DMS153 treated with DMSO at 0.1 percent for 48 hours (cell line): ENCODE data around the gene NLGN4Y.

ENCODE experiments used
- DNase-seq: peaks from one replicate; lab custom pipeline; 2025; ENCODE audit not compliant: unreplicated experiment; lab: John Stamatoyannopoulos, UW

Gene NLGN4Y

DNA sequence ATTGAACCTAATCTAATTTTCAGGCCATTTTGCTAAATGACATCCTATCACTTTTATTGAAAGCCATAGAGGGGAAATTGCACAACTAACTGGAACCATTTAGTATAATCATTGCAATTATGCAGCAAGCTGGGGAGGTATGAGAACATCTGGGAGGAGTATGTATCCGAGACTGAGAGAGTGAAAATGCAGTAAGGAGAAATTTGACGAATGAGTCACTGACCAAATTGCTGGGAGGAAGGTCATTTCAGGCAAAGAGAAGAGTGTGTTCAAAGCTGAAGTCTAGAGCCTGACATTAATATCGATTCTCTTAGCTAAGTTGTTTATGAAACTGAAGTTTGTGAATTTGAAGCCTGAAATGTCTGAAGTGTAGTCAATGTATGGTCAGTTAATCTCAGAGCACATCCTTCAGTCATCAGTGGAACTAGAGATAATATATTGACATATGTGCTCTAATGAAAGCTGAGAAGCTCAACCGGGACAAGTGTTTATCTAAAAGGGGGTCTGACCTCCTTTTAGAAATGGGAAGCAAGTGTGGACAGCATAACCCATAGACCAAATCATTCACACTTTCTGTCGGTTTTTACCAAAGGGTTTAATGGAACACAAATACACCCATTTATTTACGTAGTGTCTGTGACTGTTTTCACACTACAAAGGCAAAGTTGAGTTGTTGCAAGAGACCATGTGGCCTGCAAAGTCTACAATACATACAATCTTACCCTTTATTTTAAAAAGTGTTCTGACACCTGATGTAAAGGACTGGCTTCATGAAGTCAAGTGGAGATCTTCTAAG is 120.0 kb downstream of the NLGN4Y start:
- no peak for DNase-seq

DNA sequence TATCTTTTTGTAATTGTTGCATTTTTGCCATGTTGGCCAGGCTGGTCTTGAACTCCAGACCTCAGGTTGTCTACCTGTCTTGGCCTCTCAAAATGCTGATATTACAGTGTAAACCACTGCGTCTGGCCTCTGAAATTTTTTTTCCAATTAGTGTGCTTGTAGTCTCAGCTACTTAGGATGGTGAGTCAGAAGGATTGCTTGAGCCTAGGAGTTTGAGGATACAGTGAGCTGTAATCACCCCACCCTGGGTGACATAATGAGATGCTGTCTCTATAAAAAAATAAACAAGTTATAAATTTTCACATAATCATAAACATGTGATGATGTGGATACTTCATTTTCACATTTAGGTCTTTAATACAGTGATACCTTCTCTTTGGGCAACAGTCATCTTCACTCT is 154.9 kb downstream of the NLGN4Y start:
- no peak for DNase-seq

DNA sequence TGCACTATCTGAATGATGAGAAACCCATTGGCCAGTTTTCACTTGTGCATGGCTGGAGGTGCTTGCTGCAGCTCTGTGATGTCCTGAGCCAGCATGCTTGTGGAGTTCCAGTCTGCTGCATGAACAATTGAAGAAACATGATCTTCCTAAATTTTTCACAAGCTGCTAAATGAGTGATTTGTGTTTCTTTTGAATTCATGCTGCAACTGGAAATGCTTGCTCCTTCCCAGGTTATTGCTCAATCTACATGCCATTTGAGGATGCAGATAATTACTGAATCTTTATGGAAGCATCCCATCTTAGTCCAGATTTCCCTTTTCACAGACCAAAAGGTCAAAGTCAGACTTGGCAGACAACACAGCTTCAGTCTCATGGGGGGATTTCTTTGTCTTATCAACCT is 170.2 kb downstream of the NLGN4Y start:
- DNase-seq, result no peak

DNA sequence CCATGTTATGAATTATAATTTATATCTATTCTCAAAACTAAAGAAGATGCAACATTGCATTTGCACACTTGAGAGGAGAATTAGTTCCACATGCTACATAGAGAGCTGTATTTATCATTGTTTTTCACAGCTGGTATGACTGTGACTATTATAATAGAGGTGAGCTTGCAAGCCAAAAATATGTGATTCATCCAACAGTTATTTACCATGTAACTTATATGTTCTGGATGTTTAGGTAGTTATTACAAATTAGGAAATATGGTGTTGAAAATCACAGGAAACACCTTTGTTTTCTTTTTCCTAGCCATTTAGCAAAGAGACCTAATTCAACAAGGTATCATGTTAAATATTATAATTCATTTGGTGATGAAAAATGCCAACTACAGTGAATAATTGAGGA is 183.8 kb downstream of the NLGN4Y start:
- no peak for DNase-seq

DNA sequence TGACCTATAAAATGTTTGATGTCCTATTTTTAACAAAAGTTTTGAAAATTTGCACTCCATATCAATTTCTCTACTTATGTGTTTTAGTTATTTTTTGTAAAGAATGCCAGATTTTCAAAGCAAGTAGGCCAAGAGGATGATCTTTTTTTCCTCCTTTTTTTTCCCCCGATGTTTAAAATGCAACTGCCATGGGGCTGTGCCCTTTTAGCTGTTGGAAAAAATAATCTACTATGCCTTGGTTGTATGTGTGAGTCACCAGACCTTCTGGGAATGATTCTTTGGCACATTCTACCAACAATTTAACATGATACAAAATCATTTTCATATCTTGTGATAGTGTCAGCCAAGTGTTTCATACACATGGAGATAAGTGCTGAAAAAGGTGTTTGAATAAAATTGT is 217.3 kb downstream of the NLGN4Y start:
- no peak for DNase-seq

DNA sequence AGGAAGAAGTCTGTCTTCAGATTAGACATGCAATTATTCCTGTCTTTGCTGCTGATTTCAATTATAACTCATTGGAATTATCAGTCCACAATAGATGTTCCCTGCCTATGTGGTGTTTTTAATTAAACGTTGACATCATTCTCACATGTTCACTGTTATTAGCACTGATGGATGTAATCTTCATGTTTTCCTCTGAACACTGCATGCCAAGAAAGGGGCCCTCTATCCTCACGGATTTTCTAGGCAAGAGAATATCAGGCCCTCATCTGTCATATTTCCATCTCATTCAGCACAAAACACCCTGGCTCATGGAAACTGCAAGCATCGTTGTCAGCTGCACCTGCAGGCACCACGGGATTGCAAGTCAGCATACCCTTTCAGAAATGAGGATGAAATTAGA is 224.0 kb downstream of the NLGN4Y start:
- DNase-seq, result no peak

DNA sequence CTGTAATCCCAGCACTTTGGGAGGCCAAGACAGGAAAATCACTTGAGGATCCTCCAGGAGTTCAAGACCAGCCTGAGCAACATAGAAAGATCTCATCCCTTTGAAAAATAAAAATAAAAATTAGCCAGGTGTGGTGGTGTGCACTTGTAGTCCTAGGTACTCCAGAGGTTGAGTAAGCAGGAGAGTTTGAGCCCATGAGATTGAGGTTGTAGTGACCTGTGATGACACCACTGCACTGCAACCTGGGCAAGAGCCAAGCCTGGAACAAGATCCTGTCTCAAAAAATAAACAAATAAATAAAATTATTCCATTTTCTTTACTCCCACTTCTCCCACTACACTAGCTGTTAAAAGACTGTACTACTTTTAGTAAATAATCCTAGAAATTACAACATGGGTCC is 231.2 kb downstream of the NLGN4Y start:
- no peak for DNase-seq

DNA sequence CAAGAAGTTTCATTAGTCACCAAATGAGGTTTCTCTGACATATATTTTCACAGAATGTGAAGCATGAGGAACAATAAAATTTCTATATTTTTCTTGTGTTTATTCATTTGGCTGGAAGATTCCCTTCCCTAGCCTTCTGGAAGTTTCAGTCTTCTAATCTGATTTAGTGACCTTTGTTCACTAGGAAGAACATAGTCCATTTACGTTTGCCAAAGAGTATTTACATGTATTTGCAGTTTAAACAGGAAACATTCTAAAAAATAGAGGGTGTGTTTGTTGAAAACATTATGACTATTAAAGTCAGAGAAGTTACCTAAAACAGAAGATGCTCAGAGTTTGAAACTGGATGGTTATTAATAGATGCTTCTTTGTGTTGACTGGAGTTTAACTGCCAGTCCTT is 238.6 kb downstream of the NLGN4Y start:
- no peak for DNase-seq

DNA sequence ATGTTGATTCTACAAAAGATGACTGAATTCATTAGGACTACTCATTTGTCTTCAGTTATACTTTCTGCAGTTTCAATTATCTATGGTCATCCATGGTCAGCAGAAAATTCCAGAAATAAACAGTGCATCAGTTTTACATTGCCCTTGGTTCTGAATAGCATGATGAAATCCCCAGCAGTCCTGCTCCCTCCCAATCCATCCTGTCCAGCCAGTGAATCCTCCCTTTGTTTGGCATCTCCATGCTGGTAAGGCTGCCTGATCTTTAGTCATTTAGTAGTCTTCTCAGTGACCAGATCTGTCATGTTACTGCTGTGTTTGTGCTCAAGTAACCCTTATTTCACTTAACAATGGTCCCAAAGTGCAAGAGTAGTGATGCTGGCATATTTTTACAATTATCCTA is 239.3 kb downstream of the NLGN4Y start:
- no peak for DNase-seq

DNA sequence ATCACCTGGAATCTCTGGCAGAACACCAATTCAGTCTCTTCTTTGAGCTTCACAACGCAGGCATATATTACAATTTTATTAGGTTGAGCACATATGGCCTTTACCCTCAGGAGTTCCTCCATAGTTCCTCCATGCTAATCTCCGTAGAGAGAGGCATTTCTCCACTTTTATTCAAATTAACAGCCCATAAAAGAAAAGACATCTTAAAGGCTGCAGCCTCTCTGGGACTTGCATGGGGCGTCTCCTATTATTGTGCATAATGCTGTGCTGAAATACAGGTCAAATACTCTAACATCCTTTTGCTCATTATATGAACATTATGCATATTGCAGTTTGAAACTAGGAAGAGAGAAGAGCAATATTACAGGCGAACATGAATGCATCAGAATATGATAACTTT is 253.9 kb downstream of the NLGN4Y start:
- DNase-seq, result no peak

DNA sequence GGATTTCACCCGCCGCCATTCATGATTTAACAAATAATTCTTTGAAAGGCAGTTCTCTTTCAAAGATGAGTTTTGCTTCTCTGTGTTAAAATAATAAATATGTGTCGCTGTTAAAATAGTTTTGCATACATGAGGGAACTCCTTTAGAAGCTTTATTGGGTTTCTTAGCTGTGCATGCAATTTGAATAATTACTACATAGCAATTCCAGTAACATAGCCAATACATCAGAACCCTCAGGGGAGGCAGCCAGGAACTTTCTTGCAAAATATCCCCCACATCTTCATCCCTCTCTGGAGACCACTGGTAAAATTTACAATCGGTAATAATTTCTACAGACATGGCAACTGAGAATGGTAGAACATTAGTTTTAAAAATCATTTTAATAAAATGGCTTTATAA is 268.8 kb downstream of the NLGN4Y start:
- no peak for DNase-seq

DNA sequence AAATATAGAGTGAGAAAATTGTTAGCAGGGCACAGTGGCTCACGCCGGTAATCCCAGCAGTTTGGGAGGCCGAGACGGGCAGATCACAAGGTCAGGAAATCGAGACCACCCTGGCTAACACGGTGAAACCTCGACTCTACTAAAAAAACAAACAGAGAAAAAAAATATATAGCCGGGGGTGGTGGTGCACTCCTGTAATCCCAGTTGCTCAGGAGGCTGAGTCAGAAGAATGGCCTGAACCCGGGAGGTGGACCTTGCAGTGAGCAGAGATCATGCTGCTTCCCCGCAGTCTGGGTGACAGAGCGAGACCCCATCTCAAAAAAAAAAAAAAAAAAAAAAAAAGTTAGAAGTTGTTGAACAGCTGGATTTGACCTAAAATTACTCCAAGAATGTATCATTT is 269.3 kb downstream of the NLGN4Y start:
- DNase-seq, result no peak

DNA sequence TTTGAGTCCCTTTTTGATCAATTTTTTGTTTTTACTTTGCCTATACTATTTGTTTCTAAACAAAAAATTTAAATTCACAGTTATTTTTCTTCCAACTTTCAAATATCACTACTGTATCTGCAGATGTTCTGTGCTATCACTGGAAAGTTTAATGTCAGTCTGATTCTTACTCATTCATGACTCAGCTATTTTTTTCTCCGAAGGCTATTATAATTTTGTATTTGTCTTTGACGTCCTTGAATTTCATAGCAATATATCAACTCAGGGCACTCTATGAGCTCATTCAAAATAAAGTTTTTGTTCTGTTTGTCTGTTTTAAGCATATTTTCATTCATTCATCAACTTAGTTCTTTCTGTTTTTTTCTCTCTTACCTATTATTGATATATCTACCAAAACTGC is 273.7 kb downstream of the NLGN4Y start:
- no peak for DNase-seq

DNA sequence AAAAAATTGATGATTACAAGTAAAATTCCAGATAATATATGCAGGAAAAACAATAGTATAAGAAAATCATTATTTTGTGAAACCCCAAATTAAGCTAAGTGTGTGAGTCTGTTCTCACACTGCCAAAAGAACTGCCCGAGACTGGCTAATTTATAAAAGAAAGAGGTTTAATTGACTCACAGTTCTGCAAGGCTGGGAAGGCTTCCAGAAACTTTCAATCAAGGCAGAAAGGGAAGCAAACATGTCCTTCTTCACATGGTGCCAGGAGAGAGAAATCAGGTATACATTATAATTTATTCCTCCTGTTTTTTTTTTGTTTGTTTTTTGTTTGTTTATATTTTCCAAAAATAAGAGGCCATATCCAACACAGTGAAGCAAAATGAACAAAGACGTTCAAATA is 276.8 kb downstream of the NLGN4Y start:
- no peak for DNase-seq

DNA sequence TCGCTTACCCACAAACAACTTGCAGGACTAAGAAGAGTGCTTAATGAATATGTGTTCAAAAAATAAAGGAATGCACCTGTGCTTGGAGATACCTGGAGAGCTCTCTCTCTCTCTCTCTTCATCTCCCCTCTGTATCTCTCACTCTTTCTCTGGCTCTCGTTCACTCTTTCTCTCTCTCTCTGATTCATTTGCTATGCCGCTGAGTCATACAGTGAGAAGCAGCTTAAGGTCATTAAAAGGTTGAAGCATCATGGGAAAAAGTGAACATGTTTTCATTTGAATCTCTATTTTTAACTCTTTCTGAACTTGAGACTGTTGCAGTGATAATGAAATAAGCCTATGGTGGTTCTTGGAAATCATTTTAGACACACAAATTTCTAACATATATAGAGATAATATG is 277.8 kb downstream of the NLGN4Y start:
- DNase-seq, result no peak

DNA sequence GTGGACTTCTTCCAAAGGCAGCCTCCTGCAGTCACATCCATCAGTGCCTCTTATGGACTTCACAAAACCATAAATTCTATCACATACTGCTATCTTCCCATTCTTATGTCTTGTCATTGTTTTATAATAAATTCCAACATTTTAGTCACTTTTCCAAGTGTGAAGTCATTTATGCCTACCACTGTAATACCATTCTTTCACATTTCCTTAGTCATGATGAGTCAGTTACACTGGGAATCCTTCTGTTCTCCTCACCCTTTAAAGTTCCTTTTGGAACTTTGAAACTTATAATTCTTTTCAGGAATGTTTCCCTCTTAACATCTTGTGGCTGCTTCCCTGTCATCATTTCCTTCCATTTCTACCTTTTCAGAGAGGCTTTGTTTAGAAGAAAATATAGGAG is 279.7 kb downstream of the NLGN4Y start:
- DNase-seq, result no peak

DNA sequence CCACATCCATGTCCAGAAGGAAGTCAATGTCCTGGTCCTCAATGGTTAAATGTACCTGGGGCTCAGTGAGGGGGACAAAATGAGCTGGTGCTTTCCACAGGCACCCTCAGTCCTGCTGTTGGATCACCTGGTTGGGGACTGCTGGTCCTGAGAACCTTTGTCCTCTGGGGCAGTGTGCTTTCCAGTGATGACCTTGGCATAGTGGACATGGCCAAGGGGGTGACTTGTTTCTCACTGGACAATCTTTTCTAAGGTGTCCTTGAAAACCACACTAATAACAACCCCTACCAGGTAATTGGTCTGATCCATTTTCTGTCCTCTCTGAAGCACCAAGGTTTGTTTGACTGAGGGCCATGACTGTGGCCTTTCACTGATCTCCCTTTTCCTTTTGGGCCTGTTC is 294.1 kb downstream of the NLGN4Y start:
- no peak for DNase-seq

DNA sequence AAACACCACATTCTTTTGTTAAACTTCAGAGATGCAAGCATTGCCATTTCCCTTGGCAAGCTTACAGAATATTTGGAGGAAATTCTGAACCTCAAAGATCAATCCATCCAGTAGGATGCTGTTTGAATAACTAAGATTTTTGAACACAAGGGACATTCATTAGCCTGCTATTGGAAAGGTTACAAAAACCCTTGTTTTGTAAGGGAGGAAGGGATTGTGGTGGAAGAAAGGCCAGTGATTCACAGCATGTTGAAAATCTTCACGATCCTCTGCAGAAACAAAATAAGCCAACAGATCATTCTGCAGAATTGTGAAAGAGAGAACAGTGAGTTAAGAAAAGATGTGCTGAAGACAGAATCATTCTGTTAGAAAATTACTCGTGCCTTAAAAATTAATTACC is 297.9 kb downstream of the NLGN4Y start:
- DNase-seq, result no peak

DNA sequence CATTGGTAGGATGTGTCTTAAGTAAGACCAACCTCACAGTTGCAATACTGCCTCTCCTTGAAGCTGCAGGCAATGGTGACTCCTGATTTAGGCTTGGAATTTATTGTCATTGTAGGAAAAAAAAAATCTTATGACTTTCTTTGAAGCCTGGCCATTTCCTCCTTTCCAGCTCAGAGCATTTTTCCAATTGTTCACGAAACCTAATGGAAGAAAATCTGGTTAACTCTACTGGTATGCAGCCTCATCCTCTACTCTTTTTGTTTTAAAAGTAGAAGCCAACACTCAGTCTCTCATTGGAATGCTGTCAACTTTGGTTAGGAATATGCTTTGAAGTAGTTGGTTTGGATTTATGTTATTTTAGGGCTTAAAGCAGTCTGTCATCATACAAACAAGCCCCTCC is 298.6 kb downstream of the NLGN4Y start:
- DNase-seq, result no peak

DNA sequence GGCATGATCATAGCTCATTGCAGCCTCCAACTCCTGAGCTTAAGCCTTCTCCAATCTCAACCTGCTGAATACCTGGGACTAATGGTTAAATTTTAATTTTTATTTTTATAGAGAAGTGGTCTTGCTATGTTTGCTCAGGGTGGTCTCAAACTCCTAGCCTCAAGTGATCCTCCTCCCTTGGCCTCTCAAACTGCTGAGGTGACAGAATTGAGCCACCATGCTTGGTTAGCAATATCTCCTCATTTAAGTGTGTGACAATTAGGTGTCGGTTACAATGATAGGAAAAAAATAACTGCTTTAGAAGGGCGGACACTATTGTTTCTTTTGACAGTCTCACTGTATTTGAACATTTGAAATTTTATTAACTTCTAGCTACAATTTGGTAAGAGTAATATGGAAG is 300.3 kb downstream of the NLGN4Y start:
- DNase-seq, result no peak

DNA sequence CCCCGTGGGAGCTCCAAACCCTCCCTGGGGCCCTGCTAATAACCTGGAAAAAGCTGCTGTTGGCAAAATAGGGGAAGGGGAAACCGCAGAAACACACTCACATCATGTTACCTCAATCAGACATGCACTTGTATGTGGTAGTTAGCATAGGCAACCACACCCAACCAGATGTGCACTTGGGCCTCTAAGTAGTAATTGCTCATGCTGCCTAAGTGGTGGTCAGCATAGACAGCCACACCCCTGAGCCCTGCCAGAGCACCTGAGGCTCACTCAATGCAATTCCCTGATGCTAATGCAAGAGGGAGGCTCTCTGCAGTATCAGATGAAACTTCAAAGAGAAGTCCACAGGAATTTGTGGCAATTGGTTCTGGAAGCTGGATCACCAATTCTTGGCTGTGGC is 301.4 kb downstream of the NLGN4Y start:
- DNase-seq, result no peak

DNA sequence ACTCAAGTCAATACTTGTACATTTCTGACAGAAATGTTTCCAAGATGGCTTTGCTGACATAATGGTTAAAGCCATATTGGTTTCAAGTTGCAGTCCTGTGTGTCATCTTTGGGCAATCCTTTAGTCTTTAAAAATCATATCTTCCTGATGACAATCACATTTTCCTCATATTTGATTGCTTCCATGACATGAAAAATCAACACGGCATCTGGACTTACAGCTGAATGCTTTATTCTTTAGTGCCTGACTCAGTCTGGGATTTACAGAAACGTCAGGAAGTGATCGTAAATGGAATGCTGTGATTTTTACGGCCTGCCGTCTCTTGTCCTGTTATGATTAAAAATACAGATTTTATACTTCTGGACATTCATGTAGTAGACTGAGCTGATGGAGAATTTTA is 304.2 kb downstream of the NLGN4Y start:
- no peak for DNase-seq

DNA sequence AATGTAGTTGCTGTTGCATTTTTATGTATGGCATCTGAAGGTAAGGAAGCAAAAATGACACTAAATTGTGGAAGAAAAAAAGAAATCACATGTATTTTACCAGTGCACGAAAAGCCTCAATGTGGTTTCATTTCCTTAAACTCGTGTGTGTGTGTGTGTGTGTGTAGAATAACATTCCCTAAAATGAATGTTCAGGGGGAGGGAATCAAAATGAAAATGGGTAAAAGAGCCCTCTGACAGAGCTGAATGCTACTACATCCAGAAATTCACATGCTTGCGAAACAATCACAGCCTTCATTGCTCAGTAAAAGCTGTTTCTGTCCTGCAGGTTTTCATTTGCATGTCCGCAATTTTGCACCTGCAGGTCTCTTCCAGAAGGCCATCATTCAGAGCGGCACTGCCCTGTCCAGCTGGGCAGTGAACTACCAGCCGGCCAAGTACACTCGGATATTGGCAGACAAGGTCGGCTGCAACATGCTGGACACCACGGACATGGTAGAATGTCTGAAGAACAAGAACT is 305.1 kb downstream of the NLGN4Y start:
- DNase-seq, result no peak
